HG03432 (cell line): ENCODE measurements around the gene RAPSN.
A peak's percentile ranks its signal among the peaks of the same experiment; 100 is the strongest.

ENCODE experiments used
- ATAC-seq: cut with Tn5 transposase; IDR thresholded peaks from one replicate; pipeline ENCODE4 v1.9.1; 2021; ENCODE audit warnings: mild to moderate bottlenecking, moderate library complexity; ENCODE audit not compliant: unreplicated experiment

RAPSN gene

GRCh38 chr11:47435687-47436086 lies 13.2 kb downstream of the RAPSN start:
- ATAC-seq, result no peak

GRCh38 chr11:47434011-47434786 lies 14.7 kb downstream of the RAPSN start:
- ATAC-seq, result no peak

GRCh38 chr11:47433157-47433556 lies 15.8 kb downstream of the RAPSN start:
- ATAC-seq, result no peak

- no peak for ATAC-seq
Measured at GRCh38 chr11:47431356-47432083, 17.4 kb downstream of the RAPSN start.

- ATAC-seq, result no peak
Measured at GRCh38 chr11:47430524-47430923, 18.4 kb downstream of the RAPSN start.

GRCh38 chr11:47426062-47426956 lies 22.6 kb downstream of the RAPSN start, which contains the start of gene PSMC3:
Gene PSMC3, minus strand, starts transcription at chr11:47426439. Its CDS starts 160 bp downstream, at chr11:47426279.
- peak; percentile 91 for ATAC-seq

GRCh38 chr11:47425611-47426010 lies 23.3 kb downstream of the RAPSN start:
- ATAC-seq, result no peak

- no peak for ATAC-seq
Measured at GRCh38 chr11:47418454-47419259, 30.3 kb downstream of the RAPSN start.

- ATAC-seq, result no peak
Measured at GRCh38 chr11:47417712-47418111, 31.2 kb downstream of the RAPSN start.

GRCh38 chr11:47415949-47416472 lies 32.9 kb downstream of the RAPSN start:
- ATAC-seq, result no peak

- no peak for ATAC-seq
Measured at GRCh38 chr11:47415091-47415854, 33.7 kb downstream of the RAPSN start.

- ATAC-seq, result no peak
Measured at GRCh38 chr11:47414685-47415070, 34.3 kb downstream of the RAPSN start.

- no peak for ATAC-seq
Measured at GRCh38 chr11:47413908-47414684, 34.8 kb downstream of the RAPSN start.

GRCh38 chr11:47413351-47413750 lies 35.6 kb downstream of the RAPSN start:
- ATAC-seq, result no peak

GRCh38 chr11:47411884-47412746 lies 36.8 kb downstream of the RAPSN start:
- ATAC-seq, result no peak

- ATAC-seq, result no peak
Measured at GRCh38 chr11:47410370-47411264, 38.3 kb downstream of the RAPSN start.
